Activated CD4-positive, alpha-beta T cell treated with anti-CD3 and anti-CD28 coated beads, Interleukin-2, amount 50 U/mL, for 48 hours (primary cell): ENCODE data around the gene SLC25A33.
"Not testable (repeated sequence)": the region's sequence is repeated elsewhere in the genome, so short reads cannot be mapped to it uniquely, and the experiment has no call there.

ENCODE experiments used
- DNase-seq, 2 experiments: peaks; one replicate each; pipeline ENCODE4 v3.0.0-alpha.2; 2020

The SLC25A33 gene

DNA sequence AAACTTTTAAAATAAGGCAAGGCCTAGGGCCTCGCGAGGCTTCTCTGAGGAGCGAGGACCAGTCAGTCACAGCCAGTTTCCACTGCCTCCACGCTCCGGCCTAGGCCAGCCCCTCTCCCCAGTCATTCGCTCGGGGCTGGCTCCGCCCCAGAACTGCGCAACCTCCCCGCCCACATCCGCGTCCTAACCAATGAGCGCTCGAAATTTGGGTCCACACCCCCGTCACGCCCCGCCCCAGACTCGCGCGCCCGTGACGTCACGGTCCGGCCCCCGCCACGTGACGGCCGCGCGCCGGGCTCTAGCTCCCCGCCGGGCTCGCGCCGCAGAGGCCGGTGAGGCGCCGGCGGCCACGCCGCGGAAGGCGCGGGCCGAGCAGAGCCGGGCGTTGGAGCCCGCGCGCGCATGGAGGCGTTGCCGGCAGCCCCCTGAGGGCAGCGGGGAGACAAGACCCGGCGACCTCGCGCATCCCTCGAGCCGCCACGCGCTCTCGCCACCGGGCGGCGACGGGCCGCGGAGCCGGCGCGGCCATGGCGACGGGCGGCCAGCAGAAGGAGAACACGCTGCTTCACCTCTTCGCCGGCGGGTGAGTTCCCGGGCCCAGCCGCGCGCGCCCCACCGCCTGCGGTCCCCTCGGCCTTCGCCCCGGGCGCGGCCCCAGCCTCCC lies at the start of gene SLC25A33:
Gene SLC25A33 (plus strand): TSS at position 301 of the 664 bp plus-strand sequence. CDS start 227 bp downstream, at position 528.
- DNase-seq: peak; percentile 99

GRCh38 chr1:9490605-9491339 lies 48.5 kb upstream of the SLC25A33 start:
- peak; percentile 92 to 93 for DNase-seq

DNA sequence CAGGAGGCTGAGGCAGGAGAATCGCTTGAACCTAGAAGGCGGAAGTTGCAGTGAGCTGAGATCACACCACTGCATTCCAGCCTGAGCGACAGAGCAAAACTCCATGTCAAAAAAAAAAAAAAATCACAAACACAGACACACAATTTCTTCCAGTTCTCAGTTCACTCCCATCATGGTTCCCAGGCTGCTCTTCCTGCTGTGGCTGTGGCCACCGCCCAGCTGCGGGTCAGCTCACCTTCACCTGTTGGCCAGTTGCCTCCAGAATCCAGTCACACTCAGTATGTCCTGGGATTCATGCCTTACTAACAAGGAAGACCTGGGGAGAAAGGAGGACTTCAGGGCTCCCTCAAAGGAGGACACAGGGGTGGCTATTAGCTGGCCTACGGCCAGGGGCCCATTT lies 45.9 kb upstream of the SLC25A33 start:
- DNase-seq: no peak

- DNase-seq: peak; percentile 66 to 72
Measured at GRCh38 chr1:9494936-9495758, 44.1 kb upstream of the SLC25A33 start.

DNA sequence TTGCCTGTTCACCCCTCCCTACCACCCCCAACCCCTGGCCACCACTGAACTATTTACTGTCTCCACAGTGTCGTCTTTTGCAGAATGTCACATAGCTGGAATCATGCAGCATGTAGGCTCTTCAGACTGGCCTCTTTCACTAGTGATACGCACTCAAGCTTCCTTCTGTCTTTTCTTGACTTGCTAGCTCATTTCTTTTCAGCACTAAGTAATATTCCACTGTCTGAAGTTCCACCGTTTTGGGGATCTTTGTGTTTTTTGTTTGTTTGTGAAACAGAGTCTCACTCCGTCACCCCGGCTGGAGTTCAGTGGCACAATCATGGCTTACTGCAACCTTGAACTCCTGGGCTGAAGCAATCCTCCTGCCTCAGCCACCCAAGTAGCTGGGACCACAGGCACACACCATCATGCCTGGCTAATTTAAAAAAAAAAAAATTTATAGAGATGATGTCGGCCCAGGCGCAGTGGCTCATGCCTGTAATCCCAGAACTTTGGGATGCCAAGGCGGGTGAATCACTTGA lies 43.4 kb upstream of the SLC25A33 start:
- DNase-seq: no peak

GRCh38 chr1:9500756-9501754 lies 38.2 kb upstream of the SLC25A33 start:
- DNase-seq: no peak

- no peak for DNase-seq
Measured at GRCh38 chr1:9503001-9503675, 36.1 kb upstream of the SLC25A33 start.

DNA sequence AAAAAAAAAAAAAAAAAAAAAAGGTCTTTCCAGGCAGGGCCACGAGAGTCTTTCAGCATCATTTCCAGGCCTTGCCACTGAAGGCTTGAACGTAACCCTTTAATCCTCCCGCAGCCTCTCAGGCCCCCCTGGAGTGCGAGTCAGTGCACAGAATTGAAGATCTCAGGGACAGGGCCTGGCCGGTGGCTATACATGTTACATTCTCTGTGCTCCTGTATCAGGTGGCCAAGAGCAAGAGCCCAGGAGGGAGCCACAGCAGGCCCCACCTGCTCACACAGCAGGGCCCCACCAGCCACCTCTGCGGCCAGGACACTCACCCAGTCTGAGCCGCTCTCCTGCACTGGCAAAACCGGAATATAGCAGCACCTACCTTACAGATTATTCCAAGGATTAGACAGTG lies 34.1 kb upstream of the SLC25A33 start:
- no peak for DNase-seq

DNA sequence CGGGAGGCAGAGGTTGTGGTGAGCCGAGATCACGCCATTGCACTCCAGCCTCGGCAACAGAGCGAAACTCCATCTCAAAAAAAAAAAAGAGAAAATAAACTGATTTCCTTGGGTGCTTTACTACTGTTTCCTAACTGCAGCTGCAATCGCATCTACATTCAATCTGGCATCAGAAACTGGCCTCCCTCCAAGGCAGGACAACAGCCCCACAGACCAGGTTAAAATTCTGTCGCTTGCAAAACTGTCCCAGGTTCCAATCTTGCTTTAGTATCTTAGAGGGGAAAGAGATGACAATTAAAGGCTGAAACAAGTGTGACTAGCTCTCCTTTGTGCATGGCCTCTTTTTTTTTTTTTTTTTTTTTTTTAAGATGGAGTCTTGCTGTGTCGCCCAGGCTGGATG lies 32.4 kb upstream of the SLC25A33 start:
- no peak for DNase-seq

DNA sequence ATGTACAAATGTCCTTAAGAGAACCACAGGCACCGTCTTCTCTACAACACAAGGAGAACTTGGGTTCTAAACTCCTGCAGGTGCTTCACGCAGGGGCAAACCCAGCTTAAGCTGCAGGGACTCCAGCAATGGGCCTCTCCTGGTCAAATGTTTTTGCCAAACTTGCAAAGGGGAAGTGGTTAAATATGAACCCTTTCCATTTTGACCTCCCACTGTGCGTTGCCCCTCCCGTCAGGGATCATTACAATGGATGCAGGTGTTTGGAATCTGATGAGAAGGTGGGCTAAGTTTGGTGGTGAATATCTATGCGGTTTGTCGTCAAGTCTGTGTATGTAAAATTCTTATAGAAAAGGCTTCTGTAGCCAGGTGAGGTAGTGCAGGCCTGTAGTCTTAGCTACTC lies 29.1 kb upstream of the SLC25A33 start:
- DNase-seq: no peak

DNA sequence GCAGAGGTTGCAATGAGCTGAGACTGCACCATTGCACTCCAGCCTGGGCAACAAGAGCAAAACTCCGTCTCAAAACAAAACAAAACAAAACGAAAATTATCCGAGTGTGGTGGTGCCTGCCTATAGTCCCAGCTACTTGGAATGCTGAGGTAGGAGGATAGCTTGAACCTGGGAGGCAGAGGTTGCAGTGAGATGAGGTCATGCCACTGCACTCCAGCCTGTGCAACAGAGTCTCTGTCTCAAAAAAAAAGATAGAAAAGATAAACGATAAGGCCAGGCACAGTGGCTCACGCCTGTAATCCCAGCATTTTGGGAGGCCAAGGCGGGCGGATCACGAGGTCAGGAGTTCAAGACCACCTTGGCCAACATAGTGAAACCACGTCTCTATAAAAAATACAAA lies 23.7 kb upstream of the SLC25A33 start:
- not testable (repeated sequence) for DNase-seq

- DNase-seq: no peak
Measured at GRCh38 chr1:9518454-9518998, 20.7 kb upstream of the SLC25A33 start.

- no peak for DNase-seq
Measured at GRCh38 chr1:9520411-9520810, 18.9 kb upstream of the SLC25A33 start.

GRCh38 chr1:9529190-9529589 lies 10.1 kb upstream of the SLC25A33 start:
- DNase-seq: no peak

- no peak for DNase-seq
Measured at GRCh38 chr1:9530320-9530719, 8.9 kb upstream of the SLC25A33 start.

DNA sequence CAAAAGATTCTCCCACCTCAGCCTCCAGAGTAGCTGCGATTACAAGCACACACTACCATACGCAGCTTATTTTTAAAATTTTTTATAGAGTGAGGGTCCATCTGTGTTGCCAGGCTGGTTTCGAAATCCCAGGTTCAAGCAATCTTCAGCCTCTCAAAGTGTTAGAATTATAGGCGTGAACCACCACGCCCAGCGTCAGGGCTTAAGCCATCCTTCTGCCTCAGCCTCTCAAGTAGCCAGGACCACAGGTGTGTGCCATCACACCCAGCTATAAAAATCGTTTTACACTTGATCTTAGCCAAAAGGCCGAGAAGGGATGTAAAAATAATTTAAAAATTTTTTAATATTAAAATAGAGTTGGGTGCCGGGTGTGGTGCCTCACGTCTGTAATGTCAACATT lies 4.3 kb upstream of the SLC25A33 start:
- no peak for DNase-seq

DNA sequence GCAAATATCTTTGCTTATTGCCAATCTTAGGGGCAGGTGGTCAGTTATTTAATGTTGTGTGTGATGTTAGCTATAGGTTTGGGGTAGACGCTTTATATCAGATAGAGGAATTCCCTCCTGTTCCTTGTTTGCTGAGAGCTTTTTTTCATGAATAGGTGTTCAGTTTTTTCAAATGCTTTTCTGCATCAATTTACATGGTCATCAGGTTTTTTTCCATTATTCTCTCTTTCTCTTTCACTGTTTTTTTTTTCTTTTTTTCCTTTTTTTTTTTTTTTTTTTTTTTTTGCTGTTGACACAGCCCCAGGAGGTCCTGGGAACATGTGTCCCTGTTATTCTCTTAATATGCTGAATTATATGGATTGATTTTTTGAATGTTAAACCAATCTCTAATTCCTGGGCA lies 3.0 kb upstream of the SLC25A33 start:
- no peak for DNase-seq

GRCh38 chr1:9537863-9538668 lies 1.2 kb upstream of the SLC25A33 start:
- DNase-seq: no peak

DNA sequence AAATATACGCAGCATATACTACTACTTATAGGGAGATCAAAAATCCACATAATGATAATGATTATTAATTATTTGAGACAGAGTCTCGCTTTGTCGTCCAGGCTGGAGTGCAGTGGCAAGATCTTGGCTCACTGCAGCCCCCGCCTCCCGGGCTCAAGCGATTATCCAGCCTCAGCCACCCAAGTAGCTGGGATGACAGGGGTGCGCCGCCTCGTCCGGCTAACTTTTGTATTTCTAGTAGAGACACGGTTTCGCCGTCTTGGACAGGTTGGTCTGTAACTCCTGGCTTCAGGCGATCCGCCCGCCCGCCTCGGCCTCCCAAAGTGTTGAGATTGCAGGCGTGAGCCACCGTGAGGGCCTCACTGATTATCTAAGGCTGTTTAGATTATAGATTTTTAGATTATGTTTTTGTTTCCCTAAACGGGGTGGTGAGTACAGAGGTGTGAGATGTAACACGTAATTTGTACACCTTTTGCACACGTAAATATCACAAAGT lies 548 bp upstream of the SLC25A33 start:
- peak in 1 of 2 experiments; percentile 13 for DNase-seq
